ENCODE results near the gene JMJD8.
A peak's percentile ranks its signal among the peaks of the same experiment; 100 is the strongest.

Gene JMJD8

GRCh38 chr16:674968-675883, 8.9 kb downstream of the JMJD8 start, which contains the start of gene RHBDL1:
Gene RHBDL1, plus strand, starts transcription at chr16:675671. Its CDS starts 120 bp downstream, at chr16:675791.
- no peak for DNase-seq

GRCh38 chr16:674214-674881, 9.8 kb downstream of the JMJD8 start:
- no peak for DNase-seq

GRCh38 chr16:673399-673991, 10.6 kb downstream of the JMJD8 start:
- no peak for DNase-seq

GRCh38 chr16:672851-673250, 11.3 kb downstream of the JMJD8 start:
- no peak for DNase-seq

- DNase-seq, result no peak
Observed at GRCh38 chr16:672371-672770, 11.8 kb downstream of the JMJD8 start.

- peak; percentile 83 for DNase-seq
Observed at GRCh38 chr16:671353-672131, 12.6 kb downstream of the JMJD8 start.

GRCh38 chr16:670485-671352, 13.4 kb downstream of the JMJD8 start:
- no peak for DNase-seq

GRCh38 chr16:669666-670065, 14.5 kb downstream of the JMJD8 start:
- no peak for DNase-seq

GRCh38 chr16:668519-669171, 15.5 kb downstream of the JMJD8 start:
- no peak for DNase-seq

GRCh38 chr16:667780-668518, 16.2 kb downstream of the JMJD8 start, which contains the start of gene RHOT2:
Gene RHOT2, plus strand, starts transcription at chr16:668132. Its CDS starts 68 bp downstream, at chr16:668200.
- DNase-seq, result peak; percentile 83

GRCh38 chr16:667113-667779, 16.9 kb downstream of the JMJD8 start:
- DNase-seq, result no peak

- DNase-seq, result no peak
Observed at GRCh38 chr16:666572-666971, 17.6 kb downstream of the JMJD8 start.

- no peak for DNase-seq
Observed at GRCh38 chr16:662597-662996, 21.5 kb downstream of the JMJD8 start.

GRCh38 chr16:662095-662494, 22.0 kb downstream of the JMJD8 start:
- no peak for DNase-seq

- no peak for DNase-seq
Observed at GRCh38 chr16:661184-661821, 22.8 kb downstream of the JMJD8 start.

GRCh38 chr16:660459-661183, 23.5 kb downstream of the JMJD8 start:
- no peak for DNase-seq

- DNase-seq, result no peak
Observed at GRCh38 chr16:660132-660458, 24.0 kb downstream of the JMJD8 start.

- DNase-seq, result no peak
Observed at GRCh38 chr16:659618-660017, 24.5 kb downstream of the JMJD8 start.

Measured in NCI-H2171 treated with DMSO at 0.1 percent for 48 hours (cell line).